Activated CD8-positive, alpha-beta memory T cell treated with anti-CD3 and anti-CD28 coated beads, Interleukin-2, amount 50 U/mL, for 1 hour (primary cell): ENCODE results near the gene CERK.
"Not testable (repeated sequence)": the region's sequence is repeated elsewhere in the genome, so short reads cannot be mapped to it uniquely, and the experiment has no call there.

Experiments used
- DNase-seq: peaks from one replicate; pipeline ENCODE4 v3.0.0-alpha.2; 2020; ENCODE audit errors: extremely low read depth

CERK gene, protein sequence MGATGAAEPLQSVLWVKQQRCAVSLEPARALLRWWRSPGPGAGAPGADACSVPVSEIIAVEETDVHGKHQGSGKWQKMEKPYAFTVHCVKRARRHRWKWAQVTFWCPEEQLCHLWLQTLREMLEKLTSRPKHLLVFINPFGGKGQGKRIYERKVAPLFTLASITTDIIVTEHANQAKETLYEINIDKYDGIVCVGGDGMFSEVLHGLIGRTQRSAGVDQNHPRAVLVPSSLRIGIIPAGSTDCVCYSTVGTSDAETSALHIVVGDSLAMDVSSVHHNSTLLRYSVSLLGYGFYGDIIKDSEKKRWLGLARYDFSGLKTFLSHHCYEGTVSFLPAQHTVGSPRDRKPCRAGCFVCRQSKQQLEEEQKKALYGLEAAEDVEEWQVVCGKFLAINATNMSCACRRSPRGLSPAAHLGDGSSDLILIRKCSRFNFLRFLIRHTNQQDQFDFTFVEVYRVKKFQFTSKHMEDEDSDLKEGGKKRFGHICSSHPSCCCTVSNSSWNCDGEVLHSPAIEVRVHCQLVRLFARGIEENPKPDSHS

DNA sequence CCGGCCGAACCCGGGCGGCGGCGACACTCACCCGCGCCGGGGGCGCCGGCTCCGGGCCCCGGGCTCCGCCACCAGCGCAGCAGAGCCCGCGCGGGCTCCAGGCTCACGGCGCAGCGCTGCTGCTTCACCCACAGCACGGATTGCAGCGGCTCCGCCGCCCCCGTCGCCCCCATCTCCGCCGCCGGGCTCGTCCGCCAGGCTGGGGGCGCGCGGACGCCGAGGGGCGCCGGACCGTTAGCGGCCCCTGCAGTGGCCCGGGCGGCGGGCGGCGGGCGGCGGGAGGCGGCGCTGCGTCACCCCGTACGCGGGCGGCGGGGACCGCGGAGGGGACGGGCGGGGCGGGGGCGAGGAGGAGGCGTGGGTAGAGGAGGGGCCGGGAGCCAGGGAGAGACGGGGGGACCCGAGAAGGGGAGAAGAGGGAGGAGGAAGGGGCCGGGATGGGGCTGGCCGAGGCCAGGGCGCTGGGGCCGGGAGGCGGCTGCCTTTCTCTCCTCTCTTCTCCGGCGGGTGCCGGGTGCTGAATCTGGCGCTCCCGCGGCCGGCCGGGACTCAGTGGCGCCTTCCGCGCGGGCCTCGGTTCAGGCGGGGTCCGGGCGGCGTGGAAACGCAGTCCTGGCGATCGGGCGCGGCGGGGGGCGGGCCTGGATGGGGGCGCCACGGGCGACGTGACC is at the start of gene CERK:
Gene CERK (minus strand): TSS at position 277 of the 671 bp plus-strand sequence. CDS start 104 bp downstream, at position 173.
- no peak for DNase-seq

DNA sequence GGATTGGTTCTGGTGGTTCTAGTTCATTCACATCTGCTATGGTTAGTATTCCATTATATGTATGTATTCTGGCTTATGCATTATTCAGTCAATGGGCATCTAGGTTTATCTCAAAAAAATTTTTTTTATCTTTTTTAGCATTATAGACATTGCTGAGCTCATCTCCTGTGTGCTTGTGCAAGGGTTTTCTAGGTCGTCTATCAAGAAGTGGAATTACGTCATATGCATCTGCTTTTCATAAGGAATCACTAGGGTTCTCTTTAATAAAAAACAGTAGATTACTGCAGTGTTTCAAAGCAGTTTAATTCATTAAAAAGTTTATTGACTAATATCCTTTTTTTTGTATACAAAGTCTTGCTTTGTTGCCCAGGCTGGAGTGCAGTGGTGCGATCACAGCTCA is 45.7 kb upstream of the CERK start:
- no peak for DNase-seq

DNA sequence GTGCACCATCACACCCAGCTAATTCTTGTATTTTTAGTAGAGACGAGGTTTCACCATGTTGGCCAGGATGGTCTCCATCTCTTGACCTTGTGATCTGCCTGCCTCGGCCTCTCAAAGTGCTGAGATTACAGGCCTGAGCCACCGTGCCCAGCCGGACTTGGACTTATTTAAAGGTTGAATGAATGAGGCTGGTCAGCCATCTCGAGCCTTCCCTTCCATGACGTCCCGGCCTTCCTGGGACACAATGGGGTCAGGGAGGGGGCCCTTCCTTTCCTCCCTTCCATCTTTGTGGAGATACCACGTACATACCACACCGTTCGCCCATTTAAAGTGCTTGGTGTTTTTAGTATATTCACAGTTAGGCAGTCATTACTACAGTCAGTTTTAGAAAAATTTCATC is 44.1 kb upstream of the CERK start:
- DNase-seq = not testable (repeated sequence)

DNA sequence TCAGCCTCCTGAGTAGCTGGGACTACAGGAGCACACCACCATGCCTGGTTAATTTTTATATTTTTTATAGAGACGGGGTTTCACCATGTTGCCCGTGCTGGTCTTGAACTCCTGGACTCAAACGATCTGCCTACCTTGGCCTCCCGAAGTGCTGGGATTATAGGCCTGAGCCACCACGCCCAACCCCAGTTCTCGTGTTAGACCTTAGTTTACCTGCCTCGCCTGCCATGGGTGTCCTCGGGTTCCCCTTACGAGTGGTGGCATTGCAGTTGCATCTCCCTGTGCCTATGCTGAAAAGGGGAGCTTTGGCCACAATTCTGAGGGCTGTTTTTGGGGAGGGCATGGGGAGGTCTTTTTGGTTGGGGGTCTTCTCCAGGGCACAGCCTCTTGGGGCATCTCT is 43.2 kb upstream of the CERK start:
- DNase-seq = no peak

DNA sequence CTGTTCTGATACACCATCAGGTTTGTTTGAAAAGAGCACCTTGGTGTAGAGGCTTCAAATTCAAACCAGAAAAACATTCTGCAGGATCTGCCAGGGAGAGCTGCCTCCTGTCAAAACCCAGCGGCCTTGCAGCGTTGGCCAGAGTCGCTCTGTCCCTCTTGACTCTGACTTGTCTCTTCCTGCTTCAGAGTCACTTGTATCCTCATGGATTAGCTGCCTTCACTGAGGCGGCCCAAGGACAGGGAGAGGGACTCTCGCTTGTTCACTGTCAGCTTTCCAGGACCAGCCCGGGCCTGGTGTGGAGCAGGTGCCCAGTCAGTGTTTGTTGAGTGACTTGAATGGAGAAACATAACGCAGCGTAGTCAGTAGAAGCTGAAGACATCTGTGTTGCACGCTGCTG is 42.4 kb upstream of the CERK start:
- no peak for DNase-seq

DNA sequence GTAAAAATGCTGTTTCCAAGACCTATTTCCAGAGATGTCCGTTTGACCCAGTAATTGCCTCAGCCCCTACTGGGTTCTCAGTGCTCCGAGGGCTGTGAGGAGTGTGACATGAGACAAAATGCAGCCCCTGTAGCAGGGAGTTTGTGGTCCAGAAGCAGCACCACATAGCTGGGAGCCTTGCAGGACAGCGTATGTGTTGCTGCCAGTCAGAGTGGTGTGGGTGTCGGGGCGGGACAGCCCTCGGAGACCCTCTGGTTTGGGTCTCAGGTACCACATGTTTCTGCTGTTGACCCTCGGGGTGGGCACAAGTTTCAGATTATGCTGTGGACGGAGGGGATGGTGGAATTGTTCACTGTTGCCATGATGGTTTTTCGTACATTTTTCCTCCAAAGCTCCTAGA is 41.6 kb upstream of the CERK start:
- DNase-seq = no peak

DNA sequence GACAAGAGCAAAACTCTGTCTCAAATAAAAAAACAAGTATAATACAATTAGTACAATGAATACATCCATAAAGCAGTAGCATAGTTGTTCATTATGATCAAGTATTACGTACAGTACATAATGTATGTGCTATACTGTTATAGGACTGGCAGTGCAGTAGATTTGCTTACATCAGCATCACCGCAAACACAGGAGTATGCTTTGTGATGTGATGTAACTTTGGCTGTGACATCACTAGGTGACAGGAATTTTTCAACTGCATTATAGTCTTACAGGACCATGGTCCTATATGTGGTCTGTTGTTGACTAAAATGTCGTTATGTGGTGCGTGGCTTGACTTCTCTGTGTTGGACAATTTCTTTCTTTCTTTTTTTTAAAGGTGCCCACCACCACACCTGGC is 41.0 kb upstream of the CERK start:
- no peak for DNase-seq

DNA sequence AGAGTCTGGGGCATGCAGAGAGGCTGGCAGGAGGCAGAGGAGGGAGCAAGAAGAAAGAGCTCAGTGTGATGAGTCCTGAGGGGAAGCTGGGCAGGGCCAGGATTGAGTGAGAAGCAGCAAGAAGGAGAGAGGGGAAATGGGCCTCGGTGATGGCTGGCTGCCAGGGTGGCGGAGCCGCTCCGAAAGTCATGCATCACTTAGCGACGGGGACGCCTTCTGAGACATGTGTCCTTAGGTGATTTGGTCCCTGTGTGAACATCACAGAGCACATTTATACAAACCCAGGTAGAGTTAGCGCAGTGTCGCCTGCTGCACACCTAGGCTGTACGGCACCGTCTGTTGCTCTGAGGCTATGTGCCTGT is 39.5 kb upstream of the CERK start:
- DNase-seq = no peak

DNA sequence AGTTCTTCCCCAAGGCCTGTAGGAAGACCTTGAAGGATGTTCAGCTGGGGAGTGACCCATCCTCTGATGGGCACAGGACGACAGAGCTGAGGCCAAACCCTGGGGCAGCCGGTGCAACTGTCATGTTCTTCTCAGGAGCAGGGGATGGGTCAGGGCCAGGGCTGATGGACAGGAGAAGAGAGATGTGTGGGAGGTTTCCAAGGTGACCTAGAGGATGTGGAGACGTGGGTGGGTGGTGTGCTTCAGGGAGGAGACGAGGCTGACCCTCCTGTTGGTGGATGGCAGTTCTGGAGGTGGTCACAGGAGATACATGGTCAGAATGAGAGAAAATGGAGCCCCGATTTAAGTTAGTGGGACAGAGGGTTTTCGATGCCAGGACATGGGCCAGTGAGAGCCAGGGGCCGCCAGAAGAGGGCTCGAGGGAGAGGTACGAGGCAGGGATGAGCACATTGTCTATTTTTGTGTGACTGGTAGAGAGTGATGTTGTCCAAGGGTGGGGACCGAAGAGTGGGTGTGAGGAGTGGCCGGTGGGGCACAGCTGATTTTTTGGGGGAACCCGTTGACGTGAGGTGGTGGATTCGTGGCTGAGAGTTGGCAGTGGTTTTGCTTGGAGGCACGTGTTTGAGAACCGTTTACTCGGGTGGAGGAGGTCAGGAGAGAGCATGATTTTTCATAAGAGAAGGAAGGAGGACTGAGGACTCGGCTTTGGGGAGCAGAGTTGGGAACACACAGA is 39.0 kb upstream of the CERK start:
- DNase-seq = no peak

DNA sequence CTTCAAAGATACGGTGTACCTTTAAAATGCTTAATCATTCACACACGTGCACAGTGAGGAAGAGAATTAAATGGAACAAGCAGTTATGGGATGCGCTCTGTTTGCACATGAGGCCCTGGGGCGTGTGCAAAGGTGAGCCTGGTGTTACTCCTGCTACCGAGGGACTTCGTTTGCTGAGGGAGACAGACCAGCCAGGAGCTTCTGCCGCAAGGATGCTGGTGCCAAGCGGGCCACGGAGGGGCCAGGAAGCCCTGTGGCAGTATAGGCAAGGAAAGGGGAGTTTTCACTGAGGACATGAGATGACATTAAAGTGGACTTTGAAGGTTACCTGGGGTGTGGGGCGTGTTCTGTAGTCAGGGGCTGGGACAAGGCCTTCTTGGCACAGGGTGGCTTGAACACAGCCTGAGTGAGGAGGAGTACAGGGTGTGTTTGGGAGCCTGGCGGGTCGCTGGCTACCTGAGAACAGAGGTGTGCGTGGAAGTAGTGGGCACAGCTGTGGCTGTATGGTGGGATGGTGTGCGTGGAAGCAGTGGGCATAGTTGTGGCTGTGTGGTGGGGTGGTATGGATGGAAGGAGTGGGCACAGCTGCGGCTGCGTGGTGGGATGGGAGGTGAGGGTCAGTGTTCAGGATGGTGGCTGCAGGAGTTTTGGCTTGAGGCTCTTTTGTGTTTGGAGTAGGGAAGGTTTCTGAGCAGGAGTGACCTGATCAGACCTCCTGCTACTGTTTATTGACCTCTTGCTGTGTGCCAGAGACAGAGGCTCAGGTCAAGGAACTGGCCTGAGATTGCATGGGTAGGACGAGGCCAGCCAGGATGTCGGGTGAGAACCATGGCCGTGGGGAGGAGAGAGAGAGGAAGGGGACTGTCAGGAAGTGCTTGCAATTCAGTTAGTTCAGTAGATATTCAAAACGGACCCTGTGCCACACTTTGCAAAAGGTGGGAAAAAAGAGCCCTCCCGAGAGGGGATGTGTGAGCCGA is 38.1 kb upstream of the CERK start:
- no peak for DNase-seq

DNA sequence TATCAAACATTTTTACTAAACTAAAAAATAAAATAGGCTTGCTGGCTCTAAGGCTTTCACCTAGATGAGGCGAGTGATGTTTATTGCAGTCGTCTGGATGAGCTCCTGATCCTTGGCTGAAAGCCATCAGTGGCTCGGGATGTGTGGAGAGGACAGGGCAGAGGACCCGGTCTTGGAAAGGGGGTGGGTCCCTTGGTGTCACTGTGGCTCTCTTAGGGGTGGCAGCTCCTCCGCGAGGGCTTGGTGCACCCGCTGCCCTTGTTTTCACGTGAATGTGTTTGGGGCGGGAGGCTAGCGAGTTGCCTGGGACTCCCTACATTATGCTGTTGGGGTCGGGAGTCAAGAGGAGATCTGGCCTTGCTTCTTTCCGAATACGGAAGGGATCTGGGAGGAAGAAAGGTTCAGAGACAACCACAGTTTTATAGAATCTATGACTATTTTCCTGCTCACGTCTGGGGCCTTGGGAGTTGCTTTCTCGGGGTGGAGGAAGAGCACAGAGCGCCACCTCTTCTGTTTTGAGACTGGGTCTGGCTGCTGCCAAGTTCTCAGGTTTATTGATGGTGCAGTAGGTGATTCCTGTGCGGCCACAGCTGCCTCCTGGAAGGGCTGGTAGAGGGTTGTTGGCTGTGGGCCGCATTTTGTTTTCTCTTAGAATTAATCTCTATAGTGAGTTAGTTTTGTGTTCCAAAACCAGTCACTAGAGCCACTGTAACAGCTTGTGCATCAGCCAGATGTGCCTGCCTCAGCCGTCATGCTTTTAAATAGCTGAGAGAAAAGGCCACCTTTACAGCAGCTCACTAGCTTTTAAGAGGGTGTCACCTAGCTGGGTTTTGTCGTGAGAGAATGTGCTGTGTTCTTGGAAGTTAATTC is 37.2 kb upstream of the CERK start:
- DNase-seq = no peak

DNA sequence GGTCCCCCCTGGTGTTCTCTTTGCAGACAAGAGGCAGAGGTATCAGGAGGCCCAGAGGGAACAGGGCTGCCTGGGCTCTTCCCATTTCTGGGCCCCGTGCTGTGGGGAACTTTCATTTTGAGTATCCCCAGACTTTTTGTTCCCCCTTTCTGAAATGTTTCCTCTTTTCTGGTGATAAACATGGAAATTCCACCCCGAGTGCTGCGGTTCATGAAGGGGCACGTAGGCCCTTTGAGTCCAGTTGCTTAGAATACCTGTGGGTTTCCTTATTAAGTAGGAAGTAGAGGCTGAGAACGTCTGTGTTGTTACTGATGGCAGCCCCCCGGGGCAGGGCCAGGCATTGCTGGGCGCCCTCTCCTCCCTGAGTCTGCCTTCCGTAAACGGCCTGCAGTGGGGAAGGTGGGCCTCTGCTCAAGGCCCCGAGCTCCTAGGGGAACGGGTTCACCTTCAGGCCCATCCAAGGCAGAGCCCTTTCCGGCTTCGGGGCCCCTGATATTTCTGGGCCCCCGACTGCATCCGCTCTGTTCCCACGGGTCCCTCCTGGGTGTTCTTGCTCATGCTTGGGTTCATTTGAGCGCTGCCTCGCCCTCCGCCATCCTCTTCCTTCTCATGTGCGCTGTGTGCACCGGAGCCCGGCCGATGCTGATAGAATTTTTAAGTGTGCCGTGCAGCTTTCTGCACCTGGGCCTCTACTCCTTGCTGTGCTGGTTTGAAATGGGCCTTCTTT is 36.4 kb upstream of the CERK start:
- DNase-seq = no peak

DNA sequence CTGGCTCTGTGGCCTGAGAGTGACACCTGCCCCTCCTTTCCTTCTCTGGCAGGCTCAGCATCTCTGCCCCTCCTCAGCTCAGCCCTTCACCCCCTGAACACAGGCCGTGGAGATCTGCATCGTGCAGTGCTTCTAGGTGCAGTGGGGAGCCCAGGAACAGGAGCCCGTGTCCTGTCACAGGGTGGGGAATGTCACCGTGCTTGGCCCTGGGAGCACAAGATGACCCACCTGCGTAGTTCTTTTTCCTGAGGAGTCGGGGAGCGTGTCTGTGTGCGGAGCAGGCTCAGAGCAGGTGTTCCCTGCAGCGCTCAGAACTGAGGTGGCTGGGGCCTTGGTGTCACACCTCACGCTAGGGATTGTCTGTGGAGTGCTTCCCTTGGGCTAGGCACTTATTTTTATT is 35.0 kb upstream of the CERK start:
- no peak for DNase-seq

DNA sequence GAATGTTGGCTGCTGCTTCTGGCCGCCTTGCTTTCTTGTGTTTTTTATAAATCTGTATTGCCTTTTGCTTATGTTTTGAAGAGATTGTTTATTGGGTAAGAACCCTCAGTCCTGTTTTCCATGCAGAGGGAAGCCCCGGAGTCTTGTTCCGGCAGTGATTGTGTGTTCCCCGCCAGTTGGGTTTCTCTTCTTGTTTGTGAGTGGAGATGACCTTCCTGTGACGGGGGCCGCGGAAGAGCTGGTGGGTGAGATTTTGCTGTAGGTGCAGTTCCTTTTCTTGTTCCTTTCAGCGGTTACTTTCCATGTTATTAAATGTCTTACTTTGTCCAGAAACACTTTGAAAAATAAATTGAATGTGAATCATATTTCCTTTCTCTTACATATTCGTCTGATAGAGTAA is 32.7 kb upstream of the CERK start:
- DNase-seq = no peak

DNA sequence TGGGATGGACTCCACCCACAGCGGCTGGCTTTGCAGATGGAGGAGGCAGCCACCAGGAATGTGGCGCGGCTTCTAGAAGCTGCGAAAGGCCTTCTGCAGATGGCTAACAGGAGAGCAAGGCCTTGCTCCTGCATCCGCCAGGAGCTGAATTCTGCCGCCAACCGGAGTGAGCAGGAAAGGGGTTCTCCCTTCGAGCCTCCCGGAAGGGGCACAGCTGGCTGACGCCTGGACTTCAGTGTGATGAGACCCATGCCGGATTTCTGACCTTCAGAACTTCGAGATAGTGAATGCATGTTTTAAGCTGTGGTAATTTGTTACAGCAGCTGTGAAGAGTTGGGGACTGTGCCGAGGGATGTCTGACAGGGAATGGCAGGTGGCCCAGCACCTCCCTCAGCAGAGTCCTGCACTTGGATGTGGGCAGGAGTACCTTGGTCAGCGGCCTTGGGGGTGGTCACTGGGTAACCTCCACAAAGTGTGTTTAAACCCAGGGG is 32.1 kb upstream of the CERK start:
- DNase-seq = no peak

DNA sequence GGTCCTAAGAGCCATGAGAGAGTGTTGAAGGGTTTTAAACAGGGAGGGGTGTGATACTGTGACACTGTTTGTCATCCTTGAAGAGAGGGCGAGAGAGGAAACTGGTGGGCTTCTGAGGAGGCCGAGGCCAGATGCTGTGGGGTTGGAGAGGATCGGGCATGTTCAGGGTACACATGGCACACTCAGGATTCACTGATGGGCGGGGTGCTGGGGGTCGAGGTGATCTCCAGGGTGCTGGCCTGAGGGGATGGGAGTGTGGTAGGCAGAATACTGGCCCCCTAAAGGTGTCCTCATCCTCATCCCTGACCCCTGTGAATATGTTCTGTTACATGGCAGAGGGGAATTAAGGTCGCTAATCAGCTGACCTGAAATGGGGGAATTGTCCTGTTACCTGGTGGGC is 31.7 kb upstream of the CERK start:
- no peak for DNase-seq

DNA sequence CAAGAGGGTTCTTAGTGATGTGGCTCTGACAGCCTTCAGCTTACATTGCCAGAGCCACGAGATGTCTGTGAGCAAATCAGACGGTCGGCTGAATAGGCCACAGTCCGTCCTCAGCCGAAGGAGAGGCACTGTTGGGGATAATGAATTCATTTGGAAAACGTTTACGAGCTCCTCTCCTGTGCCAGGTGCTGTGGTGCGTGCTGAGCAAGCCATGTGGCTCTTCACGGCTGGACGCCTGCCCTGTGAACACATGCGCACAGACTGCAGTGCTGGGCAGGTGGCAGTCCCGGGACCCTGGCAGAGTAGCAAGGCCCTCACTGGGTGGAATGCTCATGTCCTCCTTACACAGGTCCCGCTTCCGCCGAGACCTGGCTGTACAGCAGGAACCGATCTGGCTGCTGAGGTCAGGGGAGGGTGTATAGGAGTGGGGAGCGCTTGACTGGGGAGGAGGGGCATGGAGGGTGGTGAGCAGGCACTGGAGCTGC is 31.2 kb upstream of the CERK start:
- no peak for DNase-seq

DNA sequence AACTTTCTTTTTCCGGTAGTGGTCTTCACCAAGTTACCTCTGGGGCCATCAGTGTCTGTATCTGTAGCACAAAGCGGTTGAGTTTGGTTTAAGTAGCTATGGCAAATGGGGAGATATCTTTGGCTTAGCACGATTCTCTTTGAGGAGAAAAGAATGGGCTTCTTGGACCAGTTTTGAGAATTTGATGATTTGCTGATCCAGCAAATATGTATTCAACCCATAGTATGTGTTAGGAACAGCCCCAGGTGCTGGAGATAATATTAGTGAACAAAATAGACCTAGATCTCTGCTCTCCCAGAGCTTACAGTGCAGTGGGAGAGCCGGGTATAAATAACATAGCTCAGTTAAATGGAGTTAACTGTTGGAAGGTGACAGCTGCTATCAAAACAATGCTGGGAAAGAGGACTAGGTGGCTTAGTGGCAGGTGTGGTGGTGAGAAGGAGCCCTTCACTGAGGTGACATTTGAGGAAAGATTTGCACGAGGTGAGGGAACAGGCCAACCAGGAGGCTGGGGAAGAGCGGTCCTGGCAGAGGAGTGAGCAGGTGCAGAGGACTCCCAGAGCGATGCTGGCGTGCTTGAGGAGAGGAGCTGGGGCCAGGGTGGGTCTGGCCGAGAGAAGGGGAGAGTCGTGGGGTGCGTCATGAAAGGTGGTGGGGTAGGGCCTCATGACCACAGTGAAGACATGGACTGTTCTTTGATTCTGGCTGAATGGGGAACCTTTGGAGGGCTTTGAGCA is 29.4 kb upstream of the CERK start:
- DNase-seq = no peak

DNA sequence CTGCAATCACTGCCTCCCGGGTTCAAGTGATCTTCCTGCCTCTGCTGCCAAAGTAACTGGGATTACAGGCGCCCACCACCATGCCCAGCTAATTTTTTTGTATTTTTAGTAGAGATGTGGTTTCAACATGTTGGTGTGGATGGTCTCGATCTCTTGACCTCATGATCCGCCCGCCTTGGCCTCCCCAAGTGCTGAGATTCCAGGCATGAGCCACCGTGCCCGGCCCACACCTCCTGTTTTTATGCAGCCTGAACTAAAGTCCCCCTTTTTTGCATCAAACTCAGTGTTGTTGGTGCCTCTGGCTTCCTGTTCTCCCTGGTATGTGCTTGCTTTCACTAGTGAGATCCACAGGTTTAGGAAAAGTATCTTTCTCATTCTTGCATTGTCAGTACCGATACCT is 28.6 kb upstream of the CERK start:
- no peak for DNase-seq
